HepG2 (cell line): ENCODE data around the gene KIF2C. TPM values are rescaled to one million over a fixed set of nuclear protein-coding genes. Genes with fewer than 3 reads are reported as not detected.

Experiments
- FOXP1 ChIP-seq, 2 experiments: fragments of 450-650 bp in 1 of 2; IDR thresholded peaks; 2 replicates each; pipeline ENCODE4 v1.6.1; 2017 to 2018; ENCODE audit warnings: antibody characterized with exemption in 1 of 2
- MBNL3 ChIP-seq: fragments of 250-450 bp; sonication (Bioruptor Pico); conservative IDR thresholded peaks from 2 replicates; pipeline ENCODE4 v1.8.0; 2022; ENCODE audit warnings: mild to moderate bottlenecking, inconsistent platforms
- NFIC ChIP-seq: IDR thresholded peaks from 2 replicates; pipeline ENCODE4 v1.6.1; 2012; ENCODE audit warnings: mild to moderate bottlenecking, low read length, inconsistent platforms
- NR2C2 ChIP-seq: sonication (generic); formaldehyde crosslinking; IDR thresholded peaks from 2 replicates; pipeline ENCODE4 v1.4.0; 2020; ENCODE audit warnings: missing genetic modification reagents, mild to moderate bottlenecking, moderate library complexity, borderline replicate concordance
- NR2F6 ChIP-seq, 2 experiments: IDR thresholded peaks; 2 replicates each; pipeline ENCODE4 v1.6.1; 2016; ENCODE audit warnings: antibody characterized with exemption in 1 of 2, mild to moderate bottlenecking in 1 of 2
- ONECUT2 ChIP-seq: sonication (generic); formaldehyde crosslinking; IDR thresholded peaks from 2 replicates; pipeline ENCODE4 v1.4.0; 2020; ENCODE audit warnings: missing genetic modification reagents
- RAD21 ChIP-seq: fragments of 450-650 bp; formaldehyde crosslinking; IDR thresholded peaks from 2 replicates; pipeline ENCODE4 v1.5.0; 2020; ENCODE audit warnings: mild to moderate bottlenecking
- SP4 ChIP-seq: sonication (generic); formaldehyde crosslinking; IDR thresholded peaks from 2 replicates; pipeline ENCODE4 v1.8.1; 2023; ENCODE audit warnings: mild to moderate bottlenecking, missing genetic modification reagents
- TBX3 ChIP-seq: fragments of 450-650 bp; IDR thresholded peaks from 2 replicates; pipeline ENCODE4 v1.6.1; 2017; ENCODE audit warnings: antibody characterized with exemption, mild to moderate bottlenecking, inconsistent platforms, borderline replicate concordance
- ZNF12 ChIP-seq: sonication (generic); formaldehyde crosslinking; IDR thresholded peaks from 2 replicates; pipeline ENCODE4 v1.5.0; 2020; ENCODE audit warnings: missing genetic modification reagents
- ZNF274 ChIP-seq: sonication (generic); formaldehyde crosslinking; IDR thresholded peaks from 2 replicates; pipeline ENCODE4 v1.5.1; 2020; ENCODE audit warnings: mild to moderate bottlenecking, missing genetic modification reagents
- ZNF543 ChIP-seq: sonication (generic); formaldehyde crosslinking; IDR thresholded peaks from 2 replicates; pipeline ENCODE4 v1.4.0; 2020; ENCODE audit warnings: mild to moderate bottlenecking, missing genetic modification reagents
- ZNF605 ChIP-seq: sonication (generic); formaldehyde crosslinking; IDR thresholded peaks from 2 replicates; pipeline ENCODE4 v1.8.0; 2022; ENCODE audit warnings: mild to moderate bottlenecking, missing genetic modification reagents
- ZNF839 ChIP-seq: sonication (generic); formaldehyde crosslinking; IDR thresholded peaks from 2 replicates; pipeline ENCODE4 v1.4.0; 2020; ENCODE audit warnings: missing genetic modification reagents, mild to moderate bottlenecking, borderline replicate concordance
- ZSCAN29 ChIP-seq: sonication (generic); formaldehyde crosslinking; conservative IDR thresholded peaks from 2 replicates; pipeline ENCODE4 v1.4.0; 2020; ENCODE audit warnings: mild to moderate bottlenecking, missing genetic modification reagents
- polyA plus RNA-seq, 8 experiments: library from polyadenylated mRNA; depleted of rRNA in 3 of 8; stranded (reverse) in 7 of 8; unstranded in 1 of 8; fragments of >200 nt; fragmentation: Illumina TruSeq in 4 of 8; extraction: Trizol in 4 of 8; gene quantifications; 2 replicates each; pipeline versions ENCODE4 v1.2.1 to v1.2.3, GENCODE V29; 2011 to 2016; ENCODE audit warnings: low read depth in 4 of 8, missing spikeins in 1 of 8, mixed read lengths in 1 of 8; ENCODE audit not compliant: insufficient read depth in 1 of 8
- total RNA-seq, 5 experiments: library from RNA; depleted of rRNA; stranded (reverse); fragments of >200 nt; fragmentation: Illumina TruSeq; extraction: Trizol; gene quantifications; 2 replicates each; pipeline ENCODE4 v1.2.3, GENCODE V29; 2016; ENCODE audit warnings: low read depth in 1 of 5
- TF ChIP-seq, protein P1 (sequence below): sonication (generic); formaldehyde crosslinking; IDR thresholded peaks from 2 replicates; pipeline ENCODE4 v1.4.0; 2020; ENCODE audit warnings: mild to moderate bottlenecking, missing genetic modification reagents
- TF ChIP-seq, protein P2 (sequence below): sonication (generic); formaldehyde crosslinking; IDR thresholded peaks from 2 replicates; pipeline ENCODE4 v1.5.0; 2020; ENCODE audit warnings: missing genetic modification reagents, mild to moderate bottlenecking, borderline replicate concordance
- TF ChIP-seq, protein P3 (sequence below): sonication (generic); formaldehyde crosslinking; IDR thresholded peaks from 2 replicates; pipeline ENCODE4 v1.4.0; 2020; ENCODE audit warnings: missing genetic modification reagents, borderline replicate concordance
- TF ChIP-seq, protein P4 (sequence below): sonication (generic); formaldehyde crosslinking; IDR thresholded peaks from 2 replicates; pipeline ENCODE4 v1.4.0; 2020; ENCODE audit warnings: missing genetic modification reagents

The KIF2C gene
- total and polyA plus RNA-seq, 2 of the 13 experiments (the other 11 are each of a cell fraction or from before 2014, with no cell fraction given), result 29.7 to 53.7 TPM

DNA sequence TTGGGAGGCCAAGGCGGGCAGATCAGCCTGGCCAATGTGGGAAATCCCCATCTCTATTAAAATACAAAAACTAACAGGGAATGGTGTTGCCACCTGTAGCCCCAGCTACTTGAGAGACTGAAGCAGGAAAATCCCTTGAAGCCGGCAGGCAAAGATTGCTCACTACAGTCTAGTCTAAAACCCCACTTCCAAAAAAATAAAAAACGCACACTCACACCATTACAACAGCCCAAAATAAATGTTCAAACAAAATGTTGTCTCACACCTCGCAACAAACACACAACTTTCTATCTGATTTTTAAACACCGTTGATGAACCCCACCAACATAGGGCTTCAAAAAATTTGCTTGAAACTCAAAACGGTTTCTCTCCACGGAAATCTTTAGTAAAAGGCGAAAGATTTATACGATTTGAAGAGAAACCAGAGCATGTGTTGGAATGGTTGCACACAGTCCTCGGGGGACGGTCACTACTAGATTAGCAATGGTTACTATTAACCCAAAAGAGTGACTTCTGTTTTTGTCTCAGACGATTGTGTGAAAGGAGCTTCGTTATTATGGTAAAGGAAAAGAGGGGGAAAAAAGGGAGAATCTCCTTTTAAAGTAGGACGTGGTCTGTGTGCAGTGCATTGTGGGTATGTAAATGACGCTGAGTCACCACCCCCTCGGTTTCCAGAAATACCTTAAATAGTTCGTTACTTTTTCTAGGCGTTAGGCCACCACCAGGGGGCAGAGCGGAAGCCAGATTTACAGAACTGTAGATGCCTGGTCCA is 8.7 kb upstream of the KIF2C start, which contains the start of gene RNU5D-1 (continued):
- TF ChIP-seq RAD21 (CRISPR knock-in tag) (peak; percentile 59), ZNF12 (CRISPR knock-in tag) (0 out of 2 replicates have a peak, but pooled peaks have one; percentile 10), ZNF605 (CRISPR knock-in tag) (peak; percentile 29; the same call in 1 of the 2 replicates), NR2F6 (IDR thresholded peaks at IDR 0.05) (no peak; the same call in 1 of the 2 replicates), NR2F6 (CRISPR knock-in tag; IDR thresholded peaks at IDR 0.05) (peak; percentile 30; the same call in 1 of the 2 replicates), ZNF543 (CRISPR knock-in tag) (no peak), NR2C2 (CRISPR knock-in tag) (no peak), ONECUT2 (CRISPR knock-in tag) (peak; percentile 20; the same call in 1 of the 2 replicates), ZNF274 (CRISPR knock-in tag) (no peak), NFIC (peak; percentile 79), SP4 (CRISPR knock-in tag) (no peak), ZSCAN29 (0 out of 2 replicates have a peak, but pooled peaks have one; percentile 32), TBX3 (0 out of 2 replicates have a peak, but pooled peaks have one; percentile 45), ZNF839 (CRISPR knock-in tag) (no peak), FOXP1 (IDR thresholded peaks at IDR 0.05) (no peak; the same call in 1 of the 2 replicates), FOXP1 (CRISPR knock-in tag; IDR thresholded peaks at IDR 0.05) (no peak), MBNL3 (no peak)
- TF ChIP-seq, protein P1, sequence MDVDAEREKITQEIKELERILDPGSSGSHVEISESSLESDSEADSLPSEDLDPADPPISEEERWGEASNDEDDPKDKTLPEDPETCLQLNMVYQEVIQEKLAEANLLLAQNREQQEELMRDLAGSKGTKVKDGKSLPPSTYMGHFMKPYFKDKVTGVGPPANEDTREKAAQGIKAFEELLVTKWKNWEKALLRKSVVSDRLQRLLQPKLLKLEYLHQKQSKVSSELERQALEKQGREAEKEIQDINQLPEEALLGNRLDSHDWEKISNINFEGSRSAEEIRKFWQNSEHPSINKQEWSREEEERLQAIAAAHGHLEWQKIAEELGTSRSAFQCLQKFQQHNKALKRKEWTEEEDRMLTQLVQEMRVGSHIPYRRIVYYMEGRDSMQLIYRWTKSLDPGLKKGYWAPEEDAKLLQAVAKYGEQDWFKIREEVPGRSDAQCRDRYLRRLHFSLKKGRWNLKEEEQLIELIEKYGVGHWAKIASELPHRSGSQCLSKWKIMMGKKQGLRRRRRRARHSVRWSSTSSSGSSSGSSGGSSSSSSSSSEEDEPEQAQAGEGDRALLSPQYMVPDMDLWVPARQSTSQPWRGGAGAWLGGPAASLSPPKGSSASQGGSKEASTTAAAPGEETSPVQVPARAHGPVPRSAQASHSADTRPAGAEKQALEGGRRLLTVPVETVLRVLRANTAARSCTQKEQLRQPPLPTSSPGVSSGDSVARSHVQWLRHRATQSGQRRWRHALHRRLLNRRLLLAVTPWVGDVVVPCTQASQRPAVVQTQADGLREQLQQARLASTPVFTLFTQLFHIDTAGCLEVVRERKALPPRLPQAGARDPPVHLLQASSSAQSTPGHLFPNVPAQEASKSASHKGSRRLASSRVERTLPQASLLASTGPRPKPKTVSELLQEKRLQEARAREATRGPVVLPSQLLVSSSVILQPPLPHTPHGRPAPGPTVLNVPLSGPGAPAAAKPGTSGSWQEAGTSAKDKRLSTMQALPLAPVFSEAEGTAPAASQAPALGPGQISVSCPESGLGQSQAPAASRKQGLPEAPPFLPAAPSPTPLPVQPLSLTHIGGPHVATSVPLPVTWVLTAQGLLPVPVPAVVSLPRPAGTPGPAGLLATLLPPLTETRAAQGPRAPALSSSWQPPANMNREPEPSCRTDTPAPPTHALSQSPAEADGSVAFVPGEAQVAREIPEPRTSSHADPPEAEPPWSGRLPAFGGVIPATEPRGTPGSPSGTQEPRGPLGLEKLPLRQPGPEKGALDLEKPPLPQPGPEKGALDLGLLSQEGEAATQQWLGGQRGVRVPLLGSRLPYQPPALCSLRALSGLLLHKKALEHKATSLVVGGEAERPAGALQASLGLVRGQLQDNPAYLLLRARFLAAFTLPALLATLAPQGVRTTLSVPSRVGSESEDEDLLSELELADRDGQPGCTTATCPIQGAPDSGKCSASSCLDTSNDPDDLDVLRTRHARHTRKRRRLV (CRISPR knock-in tag), result peak; percentile 100
- TF ChIP-seq, protein P2, sequence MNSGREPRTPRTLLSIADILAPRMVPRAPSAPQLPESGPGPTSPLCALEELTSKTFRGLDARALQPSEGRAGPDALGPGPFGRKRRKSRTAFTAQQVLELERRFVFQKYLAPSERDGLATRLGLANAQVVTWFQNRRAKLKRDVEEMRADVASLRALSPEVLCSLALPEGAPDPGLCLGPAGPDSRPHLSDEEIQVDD (CRISPR knock-in tag), result no peak
- TF ChIP-seq, protein P3, sequence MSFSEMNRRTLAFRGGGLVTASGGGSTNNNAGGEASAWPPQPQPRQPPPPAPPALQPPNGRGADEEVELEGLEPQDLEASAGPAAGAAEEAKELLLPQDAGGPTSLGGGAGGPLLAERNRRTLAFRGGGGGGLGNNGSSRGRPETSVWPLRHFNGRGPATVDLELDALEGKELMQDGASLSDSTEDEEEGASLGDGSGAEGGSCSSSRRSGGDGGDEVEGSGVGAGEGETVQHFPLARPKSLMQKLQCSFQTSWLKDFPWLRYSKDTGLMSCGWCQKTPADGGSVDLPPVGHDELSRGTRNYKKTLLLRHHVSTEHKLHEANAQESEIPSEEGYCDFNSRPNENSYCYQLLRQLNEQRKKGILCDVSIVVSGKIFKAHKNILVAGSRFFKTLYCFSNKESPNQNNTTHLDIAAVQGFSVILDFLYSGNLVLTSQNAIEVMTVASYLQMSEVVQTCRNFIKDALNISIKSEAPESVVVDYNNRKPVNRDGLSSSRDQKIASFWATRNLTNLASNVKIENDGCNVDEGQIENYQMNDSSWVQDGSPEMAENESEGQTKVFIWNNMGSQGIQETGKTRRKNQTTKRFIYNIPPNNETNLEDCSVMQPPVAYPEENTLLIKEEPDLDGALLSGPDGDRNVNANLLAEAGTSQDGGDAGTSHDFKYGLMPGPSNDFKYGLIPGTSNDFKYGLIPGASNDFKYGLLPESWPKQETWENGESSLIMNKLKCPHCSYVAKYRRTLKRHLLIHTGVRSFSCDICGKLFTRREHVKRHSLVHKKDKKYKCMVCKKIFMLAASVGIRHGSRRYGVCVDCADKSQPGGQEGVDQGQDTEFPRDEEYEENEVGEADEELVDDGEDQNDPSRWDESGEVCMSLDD (CRISPR knock-in tag), result no peak
- TF ChIP-seq, protein P4, sequence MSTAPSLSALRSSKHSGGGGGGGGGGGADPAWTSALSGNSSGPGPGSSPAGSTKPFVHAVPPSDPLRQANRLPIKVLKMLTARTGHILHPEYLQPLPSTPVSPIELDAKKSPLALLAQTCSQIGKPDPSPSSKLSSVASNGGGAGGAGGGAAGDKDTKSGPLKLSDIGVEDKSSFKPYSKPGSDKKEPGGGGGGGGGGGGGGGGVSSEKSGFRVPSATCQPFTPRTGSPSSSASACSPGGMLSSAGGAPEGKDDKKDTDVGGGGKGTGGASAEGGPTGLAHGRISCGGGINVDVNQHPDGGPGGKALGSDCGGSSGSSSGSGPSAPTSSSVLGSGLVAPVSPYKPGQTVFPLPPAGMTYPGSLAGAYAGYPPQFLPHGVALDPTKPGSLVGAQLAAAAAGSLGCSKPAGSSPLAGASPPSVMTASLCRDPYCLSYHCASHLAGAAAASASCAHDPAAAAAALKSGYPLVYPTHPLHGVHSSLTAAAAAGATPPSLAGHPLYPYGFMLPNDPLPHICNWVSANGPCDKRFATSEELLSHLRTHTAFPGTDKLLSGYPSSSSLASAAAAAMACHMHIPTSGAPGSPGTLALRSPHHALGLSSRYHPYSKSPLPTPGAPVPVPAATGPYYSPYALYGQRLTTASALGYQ, result no peak
